ENCODE measurements around the gene FBXO44.

Gene FBXO44

DNA sequence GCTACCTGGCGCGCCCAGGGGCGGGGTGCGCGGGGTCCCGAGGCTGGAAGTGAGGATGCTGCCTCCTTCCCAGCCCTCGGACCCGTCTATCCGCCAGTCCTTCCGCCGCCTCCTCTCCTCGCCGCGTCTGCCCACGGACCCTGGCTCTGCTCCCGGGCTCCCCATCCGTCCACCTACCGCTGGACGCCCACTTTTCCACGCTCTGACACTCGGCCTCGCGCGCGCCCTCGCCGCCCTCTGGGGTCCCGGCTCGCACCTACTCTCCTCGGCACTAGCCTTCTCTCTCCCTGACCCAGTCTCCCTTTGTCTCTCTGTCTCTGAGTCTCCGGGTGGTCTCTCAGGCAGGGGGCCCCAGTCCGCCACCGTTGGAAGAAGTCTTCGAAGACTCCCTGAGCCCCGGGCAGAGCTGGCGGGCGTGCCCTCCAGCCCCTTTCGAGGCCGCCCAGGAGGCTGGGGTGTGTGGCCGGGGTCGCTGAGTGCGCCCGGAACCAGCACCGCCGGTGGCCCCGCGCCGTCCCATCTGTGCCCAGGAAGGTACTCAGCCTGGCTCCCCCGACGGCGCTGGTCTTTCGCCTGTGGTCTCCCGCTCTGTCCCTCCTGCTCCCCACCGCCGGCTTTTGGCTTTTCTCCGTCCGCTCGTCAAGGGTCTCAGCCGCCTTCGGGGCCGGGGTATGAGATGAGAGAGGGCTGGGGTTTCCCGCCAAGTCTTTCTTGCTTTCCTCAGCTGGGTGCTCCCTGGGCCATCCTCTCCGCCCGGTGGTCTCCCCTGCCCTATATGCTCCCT lies 37.4 kb downstream of the FBXO44 start:
- no peak for DNase-seq

DNA sequence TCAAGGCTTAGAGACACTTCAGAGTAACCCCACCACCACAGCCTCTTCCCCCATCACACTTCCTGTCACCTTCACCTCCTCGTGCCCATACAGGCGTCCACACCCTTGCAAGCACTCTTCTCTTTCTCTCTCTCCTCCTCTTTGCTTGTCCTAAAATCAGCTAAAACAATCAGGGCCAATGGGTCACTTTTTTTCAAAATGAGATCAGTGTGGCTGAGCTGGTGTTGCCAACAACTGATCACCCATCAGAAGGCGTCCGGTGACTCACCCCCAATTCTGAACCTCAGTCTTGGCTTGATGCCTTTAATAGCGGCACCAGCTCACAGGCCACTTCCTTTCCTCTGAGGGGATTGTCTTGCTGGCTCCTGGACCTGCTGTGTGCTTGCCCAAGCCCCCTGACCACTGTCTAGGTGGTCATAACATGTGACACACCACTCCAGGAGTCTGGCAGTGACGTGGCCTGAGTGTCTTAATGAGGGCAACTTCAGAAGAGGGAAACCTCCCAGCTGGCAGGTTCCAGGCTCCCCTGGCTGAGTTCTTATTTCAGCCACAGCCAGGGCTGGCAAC lies 38.4 kb downstream of the FBXO44 start:
- DNase-seq, result no peak

DNA sequence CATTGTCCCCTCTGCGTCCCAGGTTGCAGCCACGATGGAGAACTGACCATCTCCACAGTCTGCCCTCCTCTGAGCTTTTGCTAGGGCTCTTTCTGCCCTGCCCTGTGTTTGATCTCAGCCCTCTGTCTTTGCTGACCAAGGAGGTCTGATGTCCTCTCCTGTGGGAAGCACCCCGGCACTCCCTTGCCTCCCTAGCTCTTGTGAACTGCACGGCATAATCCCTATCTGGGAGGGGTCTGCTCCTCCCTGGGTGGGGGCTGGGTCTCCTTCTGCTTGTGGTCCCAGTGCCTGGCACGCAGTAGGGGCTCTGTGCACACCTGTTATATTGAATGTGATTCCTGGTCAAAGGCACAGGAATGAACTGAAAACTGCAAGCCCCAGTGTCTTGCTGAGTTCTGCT lies 39.2 kb downstream of the FBXO44 start:
- DNase-seq, result no peak

DNA sequence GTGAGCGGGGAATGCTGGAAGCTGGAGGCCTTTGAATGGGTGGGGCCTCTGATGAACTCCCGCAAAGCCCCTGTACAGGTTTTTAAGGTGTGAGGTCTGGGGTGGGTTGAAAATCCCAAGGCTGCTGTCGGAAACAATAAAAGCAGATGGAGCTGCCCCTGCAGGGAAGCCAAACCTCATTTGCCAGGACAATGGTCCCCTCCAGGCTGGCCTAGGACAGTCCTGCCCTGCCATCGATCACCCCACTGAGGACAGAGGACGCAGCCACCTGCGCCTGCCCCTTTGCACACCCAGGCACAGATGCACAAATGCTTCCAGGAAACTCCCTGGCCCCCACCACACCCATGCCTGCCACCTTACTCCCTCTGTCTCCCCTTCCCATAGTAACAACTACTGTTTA lies 41.2 kb downstream of the FBXO44 start:
- no peak for DNase-seq

DNA sequence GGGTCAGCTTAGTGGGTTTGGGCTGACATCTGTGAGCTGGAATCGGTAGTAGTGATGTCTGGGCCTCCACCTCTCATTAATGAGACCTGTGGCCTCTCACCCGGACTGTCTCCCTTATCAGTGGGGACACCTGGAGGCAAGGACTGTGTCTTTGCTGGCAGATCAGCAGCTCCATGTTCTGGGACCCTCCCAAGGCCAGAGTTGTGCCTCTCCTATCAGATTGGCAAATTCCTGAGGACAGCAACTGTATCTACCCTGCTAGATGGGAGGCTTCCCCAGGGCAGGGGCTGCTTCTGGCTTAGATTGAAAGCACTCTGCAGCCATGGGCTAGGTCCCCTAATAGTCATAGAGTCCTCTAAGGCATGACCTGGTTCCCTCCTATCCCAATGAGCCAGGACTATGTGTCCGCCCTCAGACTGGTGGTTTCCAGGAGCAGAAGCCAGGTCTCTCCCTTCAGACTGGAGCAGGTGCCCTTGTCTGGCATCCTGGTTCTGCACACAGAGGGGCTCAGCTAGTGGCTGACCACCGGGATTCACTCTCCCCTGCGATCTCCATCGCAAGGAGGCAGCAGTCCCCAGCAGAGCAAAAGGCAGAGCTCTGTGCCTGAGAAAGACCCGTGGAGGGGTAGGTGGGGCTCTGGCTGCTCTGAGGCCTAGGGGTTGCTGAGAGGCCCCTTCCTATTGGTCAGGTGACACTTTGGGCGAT lies 42.7 kb downstream of the FBXO44 start:
- DNase-seq, result no peak

DNA sequence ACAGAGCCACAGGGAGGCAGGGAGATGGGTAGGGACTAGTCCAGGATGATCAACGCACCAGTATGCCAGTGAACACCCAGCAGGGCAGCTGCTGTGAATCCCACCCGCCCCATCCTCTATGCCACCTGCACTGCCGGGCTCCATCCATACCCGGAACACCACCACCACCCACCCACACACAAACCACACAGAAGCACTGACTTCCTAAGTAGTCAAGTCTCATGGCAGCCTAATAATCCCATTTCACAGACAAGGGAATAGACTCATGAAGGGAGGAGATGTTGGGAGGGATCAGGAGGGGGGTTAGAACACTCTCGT lies 43.2 kb downstream of the FBXO44 start:
- no peak for DNase-seq

DNA sequence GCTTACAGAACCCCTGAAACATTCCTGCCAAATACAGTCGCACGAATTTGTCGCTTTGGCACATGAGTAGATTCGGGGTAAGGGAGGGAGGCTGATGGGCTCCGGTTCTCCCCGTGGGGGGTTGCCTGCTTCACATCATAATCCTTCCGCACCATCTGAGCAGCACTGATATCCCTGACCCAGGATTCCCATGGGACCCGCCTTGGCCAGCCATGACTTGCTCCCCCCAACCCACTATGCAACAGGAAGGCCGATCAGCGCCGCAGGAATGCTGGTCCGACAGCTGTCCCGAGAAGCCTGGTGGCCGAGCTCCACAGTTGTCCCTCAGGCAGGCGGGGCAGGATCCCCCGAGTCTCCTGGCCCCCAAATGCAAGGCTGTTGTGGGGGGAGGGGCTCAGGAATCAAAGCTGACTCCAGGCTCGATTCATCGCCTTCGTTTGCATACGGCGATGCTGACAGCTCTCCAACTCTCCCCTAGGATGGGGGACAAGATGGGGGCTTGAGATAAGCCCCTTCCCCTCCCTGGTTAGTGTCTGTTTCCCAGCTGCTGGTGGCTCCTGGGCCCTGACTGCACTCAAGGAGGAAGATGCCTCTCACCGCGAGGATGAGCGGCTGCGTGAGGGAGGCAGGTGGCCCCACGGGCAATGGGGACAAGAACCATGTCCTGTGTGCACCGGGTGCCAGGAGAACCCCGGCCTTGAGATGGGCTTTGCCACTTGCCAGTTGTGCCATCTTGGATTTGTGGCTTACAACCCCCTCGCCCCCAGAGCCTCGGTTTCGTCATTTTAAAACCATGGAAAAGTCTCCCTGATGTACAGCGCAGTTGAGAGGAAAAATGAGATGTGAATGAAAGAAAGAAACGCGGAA lies 46.2 kb downstream of the FBXO44 start:
- DNase-seq, result no peak

DNA sequence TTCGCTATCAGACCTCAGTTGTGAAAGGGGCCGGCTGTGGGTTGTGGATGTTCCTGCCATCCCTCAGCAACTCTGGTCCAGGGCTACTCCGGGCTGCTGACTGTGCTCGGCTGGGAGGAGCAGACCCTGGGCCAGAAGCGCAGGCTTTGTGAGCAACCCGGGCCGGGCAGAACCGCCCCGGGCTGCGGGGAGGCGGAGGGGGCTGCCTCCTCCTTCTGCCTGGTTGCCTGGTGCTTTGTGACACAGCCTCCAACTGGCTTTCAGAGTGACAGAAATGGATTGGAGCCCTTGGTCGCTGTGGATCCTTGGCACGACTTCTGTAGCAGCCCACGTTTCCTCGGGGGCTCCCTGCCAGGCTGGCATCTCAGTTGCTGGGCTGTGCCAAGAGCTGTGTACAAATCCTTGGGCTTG lies 46.9 kb downstream of the FBXO44 start:
- DNase-seq, result no peak

DNA sequence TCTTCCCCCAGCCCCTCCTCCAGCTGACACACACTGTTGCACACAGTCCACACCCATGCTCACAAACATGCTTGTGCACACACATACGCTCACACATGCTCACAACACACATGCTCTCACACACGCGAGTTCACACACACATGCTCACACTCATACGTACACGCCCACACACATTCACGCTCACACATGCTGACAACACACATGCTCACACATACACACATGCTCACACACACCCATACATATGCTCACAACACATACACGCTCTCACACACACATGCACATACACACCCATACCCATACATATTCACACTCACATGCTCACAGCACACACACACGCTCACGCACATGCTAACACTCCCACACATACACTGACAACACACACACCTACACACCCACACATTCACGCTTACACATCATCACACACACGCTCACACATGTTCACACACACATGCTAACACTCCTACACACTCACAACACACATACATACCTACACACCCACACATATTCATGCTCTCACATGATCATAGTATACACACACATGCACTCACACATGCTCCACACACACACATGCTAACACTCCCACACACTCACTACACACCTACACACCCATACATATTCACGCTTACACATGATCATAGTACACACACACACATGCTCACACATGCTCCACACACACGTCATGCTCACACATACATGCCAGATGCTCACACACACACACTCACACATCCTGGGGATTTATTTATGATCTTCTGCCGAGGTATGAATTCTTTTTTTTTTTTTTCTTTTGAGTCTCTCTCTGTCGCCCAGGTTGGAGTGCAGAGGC lies 47.5 kb downstream of the FBXO44 start:
- no peak for DNase-seq

DNA sequence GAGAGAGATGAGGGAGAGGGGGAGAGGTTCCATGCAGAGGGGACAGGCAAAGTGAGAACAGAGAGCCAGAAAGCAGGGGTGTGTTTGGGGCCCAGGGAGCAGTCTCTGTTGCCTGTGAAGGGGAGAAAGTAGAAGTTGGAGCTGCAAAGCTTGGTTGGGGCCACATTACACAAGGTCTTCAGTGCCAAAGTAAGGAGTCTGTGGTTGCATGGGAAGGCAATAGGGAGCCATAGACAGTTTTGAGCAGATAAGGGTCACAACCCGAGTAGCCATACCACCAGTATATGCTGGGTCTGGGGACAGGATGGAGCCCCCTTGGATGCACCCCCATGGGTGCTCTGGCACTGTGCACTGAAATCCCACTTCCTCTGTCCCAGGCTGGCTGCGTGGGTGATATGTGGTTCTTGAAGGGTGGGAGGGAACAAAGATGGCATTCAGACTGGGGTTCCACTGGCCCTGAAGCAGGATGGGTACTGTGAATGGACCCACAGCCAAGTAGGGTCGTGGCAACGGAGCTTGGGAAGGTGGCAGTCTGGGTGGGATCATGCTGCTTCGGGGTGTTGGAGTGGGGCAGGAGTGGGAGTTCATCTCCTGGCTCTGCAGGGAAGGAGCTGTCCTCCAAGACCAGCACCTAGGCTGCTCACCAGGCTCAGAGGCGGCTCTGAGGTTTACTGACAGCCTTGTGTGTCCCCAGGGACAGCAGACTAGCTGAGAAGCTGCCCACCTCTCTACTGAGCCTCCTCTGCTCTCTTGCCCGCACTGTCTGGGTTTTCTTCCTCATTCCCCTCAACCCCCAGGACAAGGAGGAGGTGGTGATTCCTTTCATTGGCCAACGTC lies 48.9 kb downstream of the FBXO44 start:
- DNase-seq, result no peak

DNA sequence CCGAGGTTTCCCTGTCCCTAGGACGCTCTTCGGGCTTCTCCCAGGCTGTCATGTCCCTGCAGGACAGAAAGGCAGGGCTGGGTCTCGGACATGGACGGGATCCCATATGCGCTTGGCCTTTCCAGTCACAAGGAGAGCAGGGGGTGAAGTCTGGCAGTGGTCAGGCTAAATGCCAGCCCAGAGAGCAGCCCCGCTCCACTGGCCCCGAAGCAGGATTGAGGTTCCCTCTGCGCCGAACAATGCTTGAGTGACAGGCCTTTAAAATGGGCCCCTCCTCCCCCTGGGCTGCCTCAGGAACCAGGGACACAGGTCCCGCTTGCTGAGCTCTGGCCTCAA lies 49.5 kb downstream of the FBXO44 start:
- DNase-seq, result no peak

DNA sequence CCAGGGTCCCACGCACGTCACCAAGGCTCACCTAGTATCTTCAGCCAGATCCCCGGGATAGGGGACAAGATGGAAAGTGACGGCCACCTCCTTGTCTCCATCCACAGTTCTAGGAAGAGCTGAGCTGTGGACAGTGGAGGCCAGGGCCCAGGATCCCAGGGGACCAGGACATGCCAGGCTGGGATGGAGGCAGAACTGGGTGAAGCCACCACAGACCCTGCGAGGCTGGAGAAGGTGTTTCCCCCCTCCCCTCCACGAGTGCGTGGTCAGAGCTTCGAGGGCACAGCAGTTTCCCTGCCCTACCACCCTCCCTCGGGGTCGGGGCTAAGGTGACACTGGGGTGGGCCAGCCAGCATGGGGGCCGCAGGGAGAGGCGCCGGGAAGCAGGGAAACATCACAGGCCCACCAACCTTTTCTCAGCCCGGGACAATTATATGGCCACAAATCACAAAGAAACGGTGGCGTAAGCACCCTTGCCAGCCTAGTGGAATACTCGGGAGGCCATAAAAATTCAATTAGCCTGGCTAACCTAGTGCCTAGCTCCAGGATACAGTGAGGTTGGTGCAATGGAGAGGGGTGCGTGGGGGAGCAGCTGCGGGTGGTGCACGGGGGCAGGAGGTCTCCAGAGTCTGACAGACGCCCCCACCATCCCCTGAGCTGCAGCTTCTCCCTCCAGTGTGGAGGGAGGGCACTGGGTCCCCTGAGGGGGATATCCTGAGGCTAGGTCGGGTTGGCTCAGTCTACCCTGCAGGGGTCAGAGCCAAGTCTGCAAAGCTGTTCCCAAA lies 50.2 kb downstream of the FBXO44 start:
- no peak for DNase-seq

DNA sequence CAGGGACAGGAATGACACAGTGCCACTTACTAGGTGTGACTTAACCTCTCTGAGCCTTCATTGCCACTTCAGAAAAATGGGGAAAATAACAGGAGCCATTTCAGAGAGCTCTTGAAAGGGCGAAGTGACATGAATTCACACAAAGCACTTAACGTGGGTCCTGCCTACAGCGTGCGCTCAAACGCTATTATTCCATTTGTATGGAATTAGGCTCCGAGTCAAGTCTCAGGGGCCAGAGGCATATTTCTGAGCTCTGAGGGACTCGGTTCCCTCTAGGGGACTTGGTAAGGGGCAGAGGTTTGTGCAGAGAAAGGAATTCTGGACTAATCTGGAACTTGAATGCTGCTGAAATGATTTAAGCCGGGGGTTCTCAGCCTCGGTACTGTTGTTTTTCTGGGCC lies 50.9 kb downstream of the FBXO44 start:
- no peak for DNase-seq

DNA sequence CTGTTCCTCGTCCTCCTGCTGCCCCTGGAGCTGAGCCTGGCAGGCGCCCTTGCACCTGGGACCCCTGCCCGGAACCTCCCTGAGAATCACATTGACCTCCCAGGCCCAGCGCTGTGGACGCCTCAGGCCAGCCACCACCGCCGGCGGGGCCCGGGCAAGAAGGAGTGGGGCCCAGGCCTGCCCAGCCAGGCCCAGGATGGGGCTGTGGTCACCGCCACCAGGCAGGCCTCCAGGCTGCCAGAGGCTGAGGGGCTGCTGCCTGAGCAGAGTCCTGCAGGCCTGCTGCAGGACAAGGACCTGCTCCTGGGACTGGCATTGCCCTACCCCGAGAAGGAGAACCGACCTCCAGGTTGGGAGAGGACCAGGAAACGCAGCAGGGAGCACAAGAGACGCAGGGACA lies 51.6 kb downstream of the FBXO44 start:
- DNase-seq, result no peak

DNA sequence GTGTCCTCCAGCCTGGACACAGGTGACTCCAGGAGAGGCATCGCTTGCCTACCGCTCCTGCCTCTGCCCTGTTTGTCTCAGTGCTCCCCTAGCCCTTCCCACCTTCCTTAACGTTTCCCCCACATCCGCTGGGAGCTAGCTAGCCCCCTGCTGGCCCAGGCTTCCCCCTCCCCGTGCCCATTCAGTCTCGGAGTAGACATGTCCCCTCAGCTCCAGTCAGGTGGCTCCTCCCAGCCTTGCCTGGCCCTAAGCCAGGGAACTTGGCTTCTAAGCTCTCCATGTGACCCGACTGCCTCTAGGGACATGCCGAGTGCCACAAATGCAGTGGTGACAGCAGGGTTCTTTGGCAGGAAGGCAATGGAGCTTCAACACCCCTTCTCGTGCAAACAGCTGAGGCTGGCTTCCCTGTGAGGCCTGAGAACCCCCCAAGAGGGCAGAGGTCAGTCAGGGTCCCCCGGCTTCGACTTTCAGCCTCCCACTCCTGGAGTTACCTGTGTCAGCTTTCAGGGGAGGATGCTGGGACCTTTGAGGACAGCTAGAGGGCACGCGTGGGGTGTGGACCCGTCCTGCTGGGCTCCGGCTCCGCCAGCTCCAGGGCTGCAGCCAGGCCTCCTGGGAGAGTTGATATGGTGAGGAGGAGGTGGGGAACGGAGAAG lies 53.1 kb downstream of the FBXO44 start:
- no peak for DNase-seq

DNA sequence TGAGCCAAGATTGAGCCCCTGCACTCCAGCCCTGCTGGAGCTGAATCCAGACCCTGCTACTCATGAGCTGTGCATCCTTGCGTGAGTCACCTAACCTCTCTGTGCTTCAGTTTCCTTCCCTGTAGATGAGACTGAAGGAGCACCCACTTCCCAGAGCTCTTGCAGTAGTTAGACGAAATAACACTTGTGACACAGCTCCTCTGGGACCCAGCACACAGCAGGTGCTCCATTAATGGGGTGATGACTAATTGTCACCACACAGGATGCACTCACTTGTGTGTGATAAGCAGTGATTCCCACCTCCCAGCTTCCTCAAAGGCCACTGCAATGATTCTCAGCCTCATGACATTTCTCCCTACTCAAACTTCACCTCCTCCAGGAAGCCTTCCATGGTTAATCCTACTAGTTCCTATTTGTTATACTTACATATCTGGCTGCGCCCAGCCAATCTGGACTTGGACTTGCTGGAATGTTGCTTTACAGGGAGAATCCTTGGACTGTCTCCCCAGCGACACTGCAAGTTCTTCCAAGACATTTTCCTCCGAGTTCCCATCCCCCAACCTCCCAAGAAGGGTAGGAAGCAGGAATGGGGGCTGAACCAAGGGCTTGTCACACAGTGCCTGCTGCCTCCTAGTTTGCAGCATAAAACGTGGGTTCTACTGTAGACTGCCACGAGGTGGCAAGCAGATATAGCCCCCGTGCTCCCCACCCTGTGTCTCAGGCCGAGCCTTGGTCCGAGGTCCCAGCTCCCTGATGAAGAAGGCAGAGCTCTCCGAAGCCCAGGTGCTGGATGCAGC lies 54.1 kb downstream of the FBXO44 start:
- no peak for DNase-seq

DNA sequence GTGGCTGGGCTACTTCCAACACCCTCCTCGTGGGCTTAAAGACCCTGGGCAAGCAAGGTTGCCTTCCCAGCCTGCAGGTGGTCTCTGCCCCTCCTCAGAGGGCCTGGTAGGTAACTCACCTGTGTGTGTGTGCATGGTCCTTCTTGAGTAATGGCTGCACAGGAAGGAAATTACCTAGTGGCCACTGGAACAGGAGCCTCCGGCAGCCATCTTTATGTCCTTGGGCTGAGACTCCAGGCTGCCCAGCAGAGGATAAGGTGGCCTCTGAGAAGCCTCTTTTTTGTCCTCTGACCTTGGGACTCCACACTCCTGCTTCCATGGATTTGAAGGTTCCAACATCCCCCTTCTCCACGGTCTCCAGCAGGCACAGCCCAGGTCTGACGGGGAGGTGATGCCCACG lies 56.8 kb downstream of the FBXO44 start:
- no peak for DNase-seq

DNA sequence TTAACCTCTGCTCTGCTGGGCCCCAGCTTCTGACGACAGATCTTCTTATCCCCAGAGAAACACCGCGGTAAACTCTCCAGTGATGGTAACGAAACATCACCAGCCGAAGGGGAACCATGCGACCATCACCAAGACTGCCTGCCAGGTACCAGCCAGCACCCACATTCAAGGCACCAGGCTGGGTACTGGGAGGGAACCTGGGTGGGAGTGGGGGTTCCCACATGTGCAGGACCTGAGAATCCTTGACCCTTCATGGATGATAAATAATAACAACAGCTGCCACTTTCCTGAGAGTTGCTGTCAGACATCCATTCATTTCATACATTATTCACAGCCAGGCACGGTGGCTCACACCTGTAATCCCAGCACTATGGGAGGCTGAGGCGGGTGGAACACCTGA lies 57.6 kb downstream of the FBXO44 start:
- DNase-seq, result no peak

All from activated CD4-positive, alpha-beta T cell treated with anti-CD3 and anti-CD28 coated beads for 1 hour (primary cell).